GM21576 (cell line): Measurements from ENCODE around the gene INTS6L.

Source experiments
- ATAC-seq: cut with Tn5 transposase; IDR thresholded peaks from one replicate; pipeline ENCODE4 v1.9.1; 2021; ENCODE audit warnings: mild to moderate bottlenecking, moderate library complexity; ENCODE audit not compliant: unreplicated experiment

Gene INTS6L

DNA sequence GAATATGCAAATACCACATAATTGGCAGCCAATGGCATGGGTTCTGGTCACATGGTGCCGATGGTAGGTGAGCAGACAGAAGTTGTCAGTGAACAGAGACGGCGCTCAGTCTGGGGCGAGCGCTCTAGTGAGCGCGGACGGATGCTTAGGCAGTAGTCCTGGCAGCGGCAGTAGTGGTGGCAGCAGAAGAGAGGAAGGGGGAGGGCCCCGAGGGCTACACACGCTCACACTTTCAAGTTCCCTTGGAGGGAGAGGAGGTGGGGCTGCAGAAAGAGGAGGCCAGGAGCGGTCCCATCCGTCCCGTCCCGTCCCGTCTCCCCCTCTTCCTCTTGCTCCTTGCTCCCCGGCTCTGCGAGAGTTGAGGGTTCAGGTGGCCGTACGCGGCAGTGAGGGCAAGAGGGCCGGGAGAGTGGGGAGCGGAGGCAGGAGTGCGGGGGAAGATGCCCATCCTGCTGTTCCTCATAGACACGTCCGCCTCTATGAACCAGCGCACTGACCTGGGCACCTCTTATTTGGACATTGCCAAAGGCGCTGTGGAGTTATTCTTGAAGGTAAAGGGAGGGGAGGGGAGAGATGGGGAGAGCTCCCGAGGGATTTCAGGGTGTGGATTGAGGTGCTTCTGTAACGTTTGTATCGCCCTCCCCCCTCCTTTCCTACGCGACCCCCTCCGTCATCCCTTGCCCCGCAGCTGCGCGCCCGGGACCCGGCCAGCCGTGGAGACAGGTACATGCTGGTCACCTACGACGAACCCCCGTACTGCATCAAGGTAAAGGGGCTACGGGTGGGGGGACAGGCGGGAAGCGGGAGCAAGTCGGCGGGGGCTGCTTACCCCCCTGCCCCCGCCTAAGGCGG, at the start of gene INTS6L:
Gene INTS6L (plus strand): TSS at position 108 of the 852 bp plus-strand sequence. CDS start 333 bp downstream, at position 441.
- ATAC-seq, result peak; percentile 91

GRCh38 chrX:135476378-135476777, 44.1 kb upstream of the INTS6L start:
- no peak for ATAC-seq

DNA sequence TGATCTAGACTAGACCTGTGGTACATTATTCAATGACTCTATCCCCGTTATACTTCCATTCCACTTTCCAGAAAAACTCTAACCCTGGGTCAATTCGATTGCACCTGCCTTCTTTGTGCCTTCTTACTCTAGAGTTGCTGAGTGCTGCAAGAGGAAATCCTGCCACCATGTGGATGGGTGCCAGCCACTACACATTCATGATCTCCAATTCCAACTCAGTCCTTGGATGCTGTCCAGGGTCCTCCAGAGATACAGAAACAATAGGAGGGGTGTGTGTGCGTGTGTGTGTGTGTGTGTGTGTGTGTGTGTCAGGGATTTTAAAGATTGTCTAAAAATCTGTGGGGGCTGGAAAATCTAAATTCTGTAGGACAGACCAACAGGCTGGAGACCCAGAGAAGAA, 42.9 kb upstream of the INTS6L start:
- ATAC-seq, result no peak

- no peak for ATAC-seq
These were observed 40.4 kb upstream of the INTS6L start for GRCh38 chrX:135480076-135480475.

GRCh38 chrX:135481696-135482179, 38.7 kb upstream of the INTS6L start:
- ATAC-seq, result no peak

DNA sequence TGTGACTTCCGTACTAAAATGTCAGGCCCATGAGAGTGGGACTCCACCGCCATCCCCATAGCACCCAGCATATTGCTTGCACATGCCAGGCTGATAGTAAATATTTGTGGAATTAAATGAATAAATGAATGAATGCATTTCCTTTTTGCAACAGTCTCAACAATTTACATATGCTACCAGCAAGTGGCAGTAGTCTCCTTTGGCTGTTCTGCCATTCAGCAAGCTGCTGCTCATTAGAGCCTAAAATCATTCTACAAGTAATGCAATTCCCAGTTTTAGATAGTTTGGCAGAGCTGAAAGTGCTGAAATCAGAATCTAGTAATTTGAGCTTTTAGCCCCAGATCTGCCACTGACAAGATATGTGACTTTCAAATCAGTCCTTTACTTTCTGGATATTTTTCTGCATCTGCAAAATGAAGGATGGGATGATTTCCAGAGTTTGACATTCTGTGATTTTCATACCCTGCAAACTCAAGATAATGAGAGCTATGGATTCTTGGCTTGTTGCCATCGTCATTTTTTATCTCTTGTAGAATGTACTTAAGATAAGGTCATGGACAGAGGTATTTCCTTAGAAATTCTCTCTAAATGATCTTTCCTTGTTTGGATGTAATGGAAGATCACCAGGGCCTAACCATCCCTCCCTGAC, 35.7 kb upstream of the INTS6L start:
- no peak for ATAC-seq

DNA sequence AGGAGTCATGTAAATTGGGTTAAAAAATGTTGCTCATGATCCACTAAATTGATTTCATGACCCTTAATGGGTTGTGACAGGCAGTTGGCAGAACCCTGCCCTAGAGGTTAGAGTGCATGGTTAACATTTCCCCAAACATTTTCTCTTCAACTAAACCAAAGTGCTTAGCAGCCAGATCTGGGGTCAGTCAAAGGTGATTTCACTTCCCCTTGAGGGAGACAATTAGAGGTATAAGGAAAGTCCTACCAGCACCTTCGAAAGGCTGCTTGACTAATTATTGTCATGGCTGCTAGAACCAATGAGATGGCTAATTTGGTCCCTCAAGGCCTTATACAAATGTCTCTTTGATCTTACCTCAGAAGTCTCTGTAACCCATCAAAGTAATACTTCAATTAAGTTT, 30.9 kb upstream of the INTS6L start:
- peak; percentile 87 for ATAC-seq

- no peak for ATAC-seq
These were observed 29.4 kb upstream of the INTS6L start for GRCh38 chrX:135490979-135491514.

- no peak for ATAC-seq
These were observed 26.0 kb upstream of the INTS6L start for GRCh38 chrX:135494453-135494852.

DNA sequence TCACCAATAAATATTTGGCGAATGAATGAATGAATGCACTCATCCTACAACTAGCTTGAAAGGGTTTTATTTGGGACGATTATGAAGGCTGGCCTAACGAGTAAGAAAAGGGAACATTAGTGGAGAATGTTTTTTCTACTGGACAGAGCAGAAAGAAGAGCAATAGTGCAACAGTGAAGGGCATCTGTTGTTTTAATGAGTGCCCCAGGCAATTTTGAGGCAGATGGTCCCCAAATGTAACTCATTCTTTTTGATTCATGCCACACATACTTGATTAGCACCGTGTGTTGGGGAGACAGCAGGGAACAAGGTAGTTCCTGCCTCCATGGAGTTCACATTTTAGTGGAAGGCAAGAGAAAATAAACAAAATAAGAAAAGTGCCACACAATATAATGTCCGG, 22.7 kb upstream of the INTS6L start:
- no peak for ATAC-seq

DNA sequence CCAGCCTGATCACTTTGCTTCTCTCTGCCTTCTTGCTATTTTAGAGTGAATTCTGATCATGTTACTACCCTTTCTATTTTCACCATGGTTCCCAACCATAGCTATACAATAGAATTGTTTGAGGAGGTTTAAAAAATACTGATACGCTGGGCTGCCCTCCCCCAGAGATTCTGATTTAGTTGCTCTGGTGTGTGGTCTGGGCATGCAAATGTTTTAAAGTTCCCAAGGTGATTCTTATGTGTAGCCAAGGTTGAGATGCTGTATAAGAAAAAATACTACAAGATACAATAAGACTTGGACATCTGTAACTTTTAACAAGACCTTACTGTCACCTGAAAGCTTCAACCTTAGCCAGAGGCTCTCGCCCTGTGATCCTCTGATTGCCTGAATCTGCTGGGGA, 22.2 kb upstream of the INTS6L start:
- ATAC-seq, result no peak

GRCh38 chrX:135505351-135505750, 15.1 kb upstream of the INTS6L start:
- no peak for ATAC-seq

DNA sequence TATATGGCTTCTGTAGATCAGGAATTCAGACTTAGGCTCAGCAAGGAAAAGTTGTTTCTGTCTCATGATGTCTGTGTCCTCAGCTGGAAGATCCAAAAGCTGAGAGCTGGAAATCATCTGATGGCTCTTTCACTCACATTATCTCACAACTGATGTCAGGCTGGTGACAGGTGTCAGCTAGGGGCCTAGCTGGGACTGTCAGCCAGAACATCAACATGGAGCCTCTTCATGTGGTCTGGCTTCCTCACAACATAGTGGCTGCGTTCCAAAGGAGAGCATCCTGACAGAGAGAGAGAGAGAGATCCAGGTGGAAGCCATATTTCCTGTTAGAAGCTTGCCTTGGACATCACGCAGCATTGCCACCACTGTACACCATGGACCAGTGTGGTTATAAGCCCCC, 10.6 kb upstream of the INTS6L start:
- no peak for ATAC-seq

- no peak for ATAC-seq
These were observed 7.8 kb upstream of the INTS6L start for GRCh38 chrX:135512508-135513129.

DNA sequence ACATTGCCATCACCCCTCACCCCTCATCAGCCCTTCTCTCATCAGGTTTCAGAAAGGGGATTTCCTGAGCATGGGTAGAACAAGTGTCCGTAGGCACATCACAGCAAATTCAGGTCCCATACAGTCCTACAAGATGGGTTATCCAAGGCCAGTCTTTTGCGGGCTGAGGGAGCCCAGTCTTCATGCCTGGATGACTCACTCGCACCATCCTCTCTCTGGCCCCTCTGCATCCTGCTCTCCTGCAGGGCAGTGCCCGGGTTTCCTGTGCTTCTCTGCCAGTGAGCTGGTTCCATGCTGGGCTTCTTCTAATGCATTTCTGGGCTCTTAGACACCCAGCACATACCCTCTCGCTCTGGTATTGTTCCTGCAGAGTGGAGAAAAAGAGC, 7.3 kb upstream of the INTS6L start:
- no peak for ATAC-seq

GRCh38 chrX:135516376-135516775, 4.1 kb upstream of the INTS6L start:
- ATAC-seq, result no peak

- ATAC-seq, result no peak
These were observed 2.3 kb upstream of the INTS6L start for GRCh38 chrX:135518161-135518560.

GRCh38 chrX:135520022-135520552, 373 bp upstream of the INTS6L start:
- no peak for ATAC-seq

DNA sequence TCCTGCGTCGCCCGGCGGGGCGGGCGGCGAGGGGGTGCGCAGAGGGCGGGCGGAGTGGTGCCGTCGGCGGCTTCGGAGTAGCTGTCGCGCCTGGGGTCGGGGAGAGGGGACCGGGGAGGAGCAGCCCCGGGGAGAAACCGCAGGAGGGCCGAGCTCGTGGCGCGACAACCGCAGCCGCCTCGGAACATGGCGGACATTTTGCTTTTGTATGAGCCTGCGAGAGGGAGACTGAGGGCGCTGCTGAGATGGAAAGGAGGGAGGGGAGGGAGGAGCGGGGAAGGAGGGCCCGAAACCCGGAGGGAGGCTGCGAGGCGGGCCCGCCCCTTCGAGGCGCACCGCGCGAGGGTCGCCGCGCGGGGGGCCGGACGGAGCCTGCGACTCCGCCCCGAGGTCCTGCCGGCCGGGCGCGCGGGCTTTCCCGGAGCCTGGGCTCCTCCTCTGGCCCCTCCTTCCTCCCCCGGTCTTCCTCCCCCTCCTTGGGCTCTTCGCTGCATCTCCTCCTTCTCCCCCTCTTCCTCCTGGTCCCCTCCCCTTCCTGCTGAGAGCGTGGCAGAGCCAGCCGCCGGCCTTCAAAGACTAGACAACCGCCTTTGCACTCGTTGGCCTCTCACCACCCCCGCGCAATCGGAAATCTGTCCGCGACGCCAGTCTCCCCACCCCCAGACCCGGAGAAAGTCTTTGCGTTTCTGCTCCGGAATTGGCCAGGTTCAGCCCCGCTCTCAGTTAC, 1.1 kb downstream of the INTS6L start:
- ATAC-seq, result peak; percentile 52

GRCh38 chrX:135522132-135522530, 1.7 kb downstream of the INTS6L start:
- no peak for ATAC-seq
